Central memory CD8-positive, alpha-beta T cell (primary cell): ENCODE data around the gene SORBS2.

Experiments
- ATAC-seq: fragments of 150-1000 bp; cut with Tn5 transposase; replicated peaks from 2 replicates; pipeline ENCODE4 v1.10.0; 2022; ENCODE audit warnings: mild to moderate bottlenecking, moderate FRiP score, moderate number of reproducible peaks; ENCODE audit not compliant: poor library complexity, severe bottlenecking; ENCODE audit errors: extremely low read depth
- DNase-seq, 2 donors: peaks; one replicate each; pipeline ENCODE4 v3.0.0; 2021; ENCODE audit warnings: low spot score in 2 of 2
- H3K27ac Mint-ChIP-seq: one replicate; pipeline ENCODE4 v1.8.0; 2022; ENCODE audit warnings: low read depth, mild to moderate bottlenecking, moderate library complexity, mixed read lengths
- H3K27me3 Mint-ChIP-seq: one replicate; pipeline ENCODE4 v1.8.0; 2022; ENCODE audit warnings: mixed read lengths
- H3K36me3 Mint-ChIP-seq: one replicate; pipeline ENCODE4 v1.8.0; 2022; ENCODE audit warnings: mild to moderate bottlenecking, moderate library complexity, mixed read lengths; ENCODE audit not compliant: insufficient read depth
- H3K4me1 Mint-ChIP-seq: one replicate; pipeline ENCODE4 v1.8.0; 2022; ENCODE audit warnings: mixed read lengths
- H3K4me3 Mint-ChIP-seq: one replicate; pipeline ENCODE4 v1.8.0; 2022; ENCODE audit warnings: mild to moderate bottlenecking, moderate library complexity, mixed read lengths
- H3K9me3 Mint-ChIP-seq: one replicate; pipeline ENCODE4 v1.8.0; 2022; ENCODE audit warnings: mixed read lengths

Gene SORBS2

GRCh38 chr4:185638093-185638492 is 173.9 kb downstream of the SORBS2 start:
- Mint-ChIP-seq H3K9me3 (no peaks in the 10 kb centered on the region), H3K27me3 (peaks cover 41% of the 10 kb centered on the region), H3K4me3 (no peak overlapping the region), H3K36me3 (no peaks in the 10 kb centered on the region), H3K4me1 (no peaks in the 10 kb centered on the region), H3K27ac (no peak overlapping the region)
- no peak for ATAC-seq
- no peak for DNase-seq

- no peak for DNase-seq
- no peak for ATAC-seq
- no peaks in the 10 kb centered on the region for H3K4me1 Mint-ChIP-seq
- H3K27ac Mint-ChIP-seq, result no peak overlapping the region
- H3K4me3 Mint-ChIP-seq, result no peak overlapping the region
- peaks cover 34% of the 10 kb centered on the region for H3K27me3 Mint-ChIP-seq
- H3K36me3 Mint-ChIP-seq, result no peaks in the 10 kb centered on the region
- H3K9me3 Mint-ChIP-seq, result no peaks in the 10 kb centered on the region
These were observed 174.7 kb downstream of the SORBS2 start for GRCh38 chr4:185637163-185637875.

GRCh38 chr4:185634066-185634652 is 177.8 kb downstream of the SORBS2 start:
- H3K36me3 Mint-ChIP-seq, result no peaks in the 10 kb centered on the region
- no peaks in the 10 kb centered on the region for H3K9me3 Mint-ChIP-seq
- H3K4me1 Mint-ChIP-seq, result no peaks in the 10 kb centered on the region
- peaks cover 39% of the 10 kb centered on the region for H3K27me3 Mint-ChIP-seq
- H3K4me3 Mint-ChIP-seq, result no peak overlapping the region
- H3K27ac Mint-ChIP-seq, result no peak overlapping the region
- no peak for ATAC-seq
- DNase-seq, result no peak

GRCh38 chr4:185626798-185627197 is 185.2 kb downstream of the SORBS2 start:
- Mint-ChIP-seq H3K36me3 (no peaks in the 10 kb centered on the region), H3K27me3 (peaks cover 33% of the 10 kb centered on the region), H3K4me1 (no peaks in the 10 kb centered on the region), H3K9me3 (no peaks in the 10 kb centered on the region), H3K27ac (no peak overlapping the region), H3K4me3 (no peak overlapping the region)
- no peak for ATAC-seq
- DNase-seq, result no peak

- Mint-ChIP-seq H3K27ac (no peak overlapping the region), H3K4me1 (no peaks in the 10 kb centered on the region), H3K4me3 (no peak overlapping the region), H3K9me3 (no peaks in the 10 kb centered on the region), H3K27me3 (peaks cover 33% of the 10 kb centered on the region), H3K36me3 (no peaks in the 10 kb centered on the region)
- ATAC-seq, result no peak
- no peak for DNase-seq
These were observed 186.5 kb downstream of the SORBS2 start for GRCh38 chr4:185625503-185625902.

GRCh38 chr4:185624259-185624589 is 187.8 kb downstream of the SORBS2 start:
- DNase-seq (no peak), ATAC-seq (no peak)
- no peaks in the 10 kb centered on the region for H3K36me3 Mint-ChIP-seq
- peaks cover 28% of the 10 kb centered on the region for H3K27me3 Mint-ChIP-seq
- H3K27ac Mint-ChIP-seq, result no peak overlapping the region
- H3K4me3 Mint-ChIP-seq, result no peak overlapping the region
- H3K9me3 Mint-ChIP-seq, result no peaks in the 10 kb centered on the region
- no peaks in the 10 kb centered on the region for H3K4me1 Mint-ChIP-seq

GRCh38 chr4:185623444-185624258 is 188.3 kb downstream of the SORBS2 start:
- ATAC-seq (no peak), DNase-seq (no peak)
- no peaks in the 10 kb centered on the region for H3K4me1 Mint-ChIP-seq
- no peak overlapping the region for H3K4me3 Mint-ChIP-seq
- no peak overlapping the region for H3K27ac Mint-ChIP-seq
- H3K27me3 Mint-ChIP-seq, result peaks cover 23% of the 10 kb centered on the region
- H3K9me3 Mint-ChIP-seq, result no peaks in the 10 kb centered on the region
- H3K36me3 Mint-ChIP-seq, result no peaks in the 10 kb centered on the region

GRCh38 chr4:185608185-185608584 is 203.8 kb downstream of the SORBS2 start:
- no peak for DNase-seq
- Mint-ChIP-seq H3K27ac (no peak overlapping the region), H3K36me3 (no peaks in the 10 kb centered on the region), H3K9me3 (no peaks in the 10 kb centered on the region), H3K4me3 (no peak overlapping the region), H3K4me1 (no peaks in the 10 kb centered on the region), H3K27me3 (peaks cover 10% of the 10 kb centered on the region)
- no peak for ATAC-seq

GRCh38 chr4:185602397-185602796 is 209.6 kb downstream of the SORBS2 start:
- Mint-ChIP-seq H3K4me1 (no peaks in the 10 kb centered on the region), H3K36me3 (no peaks in the 10 kb centered on the region), H3K4me3 (no peak overlapping the region), H3K27ac (no peak overlapping the region), H3K9me3 (no peaks in the 10 kb centered on the region), H3K27me3 (peaks cover 43% of the 10 kb centered on the region)
- ATAC-seq, result no peak
- DNase-seq, result no peak

GRCh38 chr4:185600801-185601434 is 211.1 kb downstream of the SORBS2 start:
- no peak overlapping the region for H3K4me3 Mint-ChIP-seq
- H3K9me3 Mint-ChIP-seq, result no peaks in the 10 kb centered on the region
- no peaks in the 10 kb centered on the region for H3K36me3 Mint-ChIP-seq
- ATAC-seq (no peak), DNase-seq (no peak)
- no peaks in the 10 kb centered on the region for H3K4me1 Mint-ChIP-seq
- no peak overlapping the region for H3K27ac Mint-ChIP-seq
- peaks cover 53% of the 10 kb centered on the region for H3K27me3 Mint-ChIP-seq

GRCh38 chr4:185599553-185600243 is 212.3 kb downstream of the SORBS2 start:
- no peak for ATAC-seq
- no peak for DNase-seq
- H3K9me3 Mint-ChIP-seq, result no peaks in the 10 kb centered on the region
- H3K36me3 Mint-ChIP-seq, result no peaks in the 10 kb centered on the region
- H3K27ac Mint-ChIP-seq, result no peak overlapping the region
- H3K4me3 Mint-ChIP-seq, result no peak overlapping the region
- no peaks in the 10 kb centered on the region for H3K4me1 Mint-ChIP-seq
- peaks cover 53% of the 10 kb centered on the region for H3K27me3 Mint-ChIP-seq

GRCh38 chr4:185598846-185599552 is 213.0 kb downstream of the SORBS2 start:
- Mint-ChIP-seq H3K9me3 (no peaks in the 10 kb centered on the region), H3K36me3 (no peaks in the 10 kb centered on the region), H3K4me3 (no peak overlapping the region), H3K27ac (no peak overlapping the region), H3K27me3 (peaks cover 46% of the 10 kb centered on the region), H3K4me1 (no peaks in the 10 kb centered on the region)
- DNase-seq (no peak), ATAC-seq (no peak)
